ENCODE data around the gene FOXD1. TPM values are rescaled to one million over a fixed set of nuclear protein-coding genes. Genes with fewer than 3 reads are reported as not detected.
"Not testable (repeated sequence)": the region's sequence is repeated elsewhere in the genome, so short reads cannot be mapped to it uniquely, and the experiment has no call there.

Gene FOXD1
- total RNA-seq, 3 donors from 2014 or later (not counting 1 experiment from before 2014, with no cell fraction given) = 0.31 to 0.63 (median 0.41) TPM

GRCh38 chr5:73460133-73460532 lies 11.6 kb upstream of the FOXD1 start:
- H3K27me3 ChIP-seq (ENCODE audit: control insufficient read depth, insufficient read depth, low read length) = peaks cover 16% of the 10 kb centered on the region
- H3K27ac Mint-ChIP-seq = no peak overlapping the region
- no peaks in the 10 kb centered on the region for H3K9me3 ChIP-seq (ENCODE audit: control insufficient read depth, insufficient read depth, low read length)
- no peaks in the 10 kb centered on the region for H3K9me3 Mint-ChIP-seq
- H3K4me3 Mint-ChIP-seq = no peak overlapping the region
- DNase-seq = no peak
- ATAC-seq = no peak
- TF ChIP-seq, protein P1, sequence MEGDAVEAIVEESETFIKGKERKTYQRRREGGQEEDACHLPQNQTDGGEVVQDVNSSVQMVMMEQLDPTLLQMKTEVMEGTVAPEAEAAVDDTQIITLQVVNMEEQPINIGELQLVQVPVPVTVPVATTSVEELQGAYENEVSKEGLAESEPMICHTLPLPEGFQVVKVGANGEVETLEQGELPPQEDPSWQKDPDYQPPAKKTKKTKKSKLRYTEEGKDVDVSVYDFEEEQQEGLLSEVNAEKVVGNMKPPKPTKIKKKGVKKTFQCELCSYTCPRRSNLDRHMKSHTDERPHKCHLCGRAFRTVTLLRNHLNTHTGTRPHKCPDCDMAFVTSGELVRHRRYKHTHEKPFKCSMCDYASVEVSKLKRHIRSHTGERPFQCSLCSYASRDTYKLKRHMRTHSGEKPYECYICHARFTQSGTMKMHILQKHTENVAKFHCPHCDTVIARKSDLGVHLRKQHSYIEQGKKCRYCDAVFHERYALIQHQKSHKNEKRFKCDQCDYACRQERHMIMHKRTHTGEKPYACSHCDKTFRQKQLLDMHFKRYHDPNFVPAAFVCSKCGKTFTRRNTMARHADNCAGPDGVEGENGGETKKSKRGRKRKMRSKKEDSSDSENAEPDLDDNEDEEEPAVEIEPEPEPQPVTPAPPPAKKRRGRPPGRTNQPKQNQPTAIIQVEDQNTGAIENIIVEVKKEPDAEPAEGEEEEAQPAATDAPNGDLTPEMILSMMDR (IDR thresholded peaks at IDR 0.05) = no peak
- H3K4me3 ChIP-seq (ENCODE audit: low read length) = no peak overlapping the region
- no peaks in the 10 kb centered on the region for H3K4me1 ChIP-seq (ENCODE audit: control insufficient read depth, insufficient read depth, low read length)
- no peaks in the 10 kb centered on the region for H3K36me3 Mint-ChIP-seq
- H3K4me1 Mint-ChIP-seq = no peaks in the 10 kb centered on the region
- H3K36me3 ChIP-seq (ENCODE audit: control insufficient read depth, insufficient read depth, low read length) = no peaks in the 10 kb centered on the region
- no peak overlapping the region for H3K27ac ChIP-seq (ENCODE audit: low read length)
- 58% methylated on average over 1 of the region's 1 CpG for WGBS (ENCODE audit: insufficient coverage)
- intact Hi-C loops (cut with micrococcal nuclease) = no loop called here
- H3K27me3 Mint-ChIP-seq (ENCODE audit: low read depth in 2 of 2) = peaks cover 42 to 68% of the 10 kb centered on the region in 2 donors

- TF ChIP-seq, protein P1 (IDR thresholded peaks at IDR 0.05) = no peak
- ATAC-seq (no peak), DNase-seq (no peak)
- no peaks in the 10 kb centered on the region for H3K36me3 Mint-ChIP-seq
- H3K9me3 Mint-ChIP-seq = no peaks in the 10 kb centered on the region
- no peak overlapping the region for H3K4me3 Mint-ChIP-seq
- intact Hi-C loops (cut with micrococcal nuclease) = loop anchor here (10.0 kb wide), 1 partner anchor 385 kb away; no protein-coding TSS in a partner anchor
- Histone ChIP-seq H3K9me3 (ENCODE audit: control insufficient read depth, insufficient read depth, low read length) (no peaks in the 10 kb centered on the region), H3K27me3 (ENCODE audit: control insufficient read depth, insufficient read depth, low read length) (peaks cover 23% of the 10 kb centered on the region), H3K27ac (ENCODE audit: low read length) (no peak overlapping the region), H3K4me3 (ENCODE audit: low read length) (no peak overlapping the region), H3K4me1 (ENCODE audit: control insufficient read depth, insufficient read depth, low read length) (no peaks in the 10 kb centered on the region), H3K36me3 (ENCODE audit: control insufficient read depth, insufficient read depth, low read length) (no peaks in the 10 kb centered on the region)
- no peaks in the 10 kb centered on the region for H3K4me1 Mint-ChIP-seq
- WGBS (ENCODE audit: insufficient coverage) = no CpG with 5 or more reads among the region's 1 CpG
- peaks cover 43 to 70% of the 10 kb centered on the region in 2 donors for H3K27me3 Mint-ChIP-seq (ENCODE audit: low read depth in 2 of 2)
- no peak overlapping the region for H3K27ac Mint-ChIP-seq
Observed at GRCh38 chr5:73459366-73459765, 10.8 kb upstream of the FOXD1 start.

- not testable (repeated sequence) for H3K36me3 ChIP-seq (ENCODE audit: control insufficient read depth, insufficient read depth, low read length); H3K9me3 ChIP-seq (ENCODE audit: control insufficient read depth, insufficient read depth, low read length); H3K27ac Mint-ChIP-seq; H3K27ac ChIP-seq (ENCODE audit: low read length); H3K36me3 Mint-ChIP-seq; H3K4me1 ChIP-seq (ENCODE audit: control insufficient read depth, insufficient read depth, low read length); H3K4me3 Mint-ChIP-seq; DNase-seq; H3K4me1 Mint-ChIP-seq; H3K4me3 ChIP-seq (ENCODE audit: low read length); ATAC-seq; H3K9me3 Mint-ChIP-seq
- H3K27me3 Mint-ChIP-seq (ENCODE audit: low read depth in 2 of 2) = peaks cover 54 to 83% of the 10 kb centered on the region in 2 donors
- intact Hi-C loops (cut with micrococcal nuclease) = loop anchor here (10.0 kb wide), 1 partner anchor 382 kb away; no protein-coding TSS in a partner anchor
- H3K27me3 ChIP-seq (ENCODE audit: control insufficient read depth, insufficient read depth, low read length) = peaks cover 51% of the 10 kb centered on the region
- WGBS (ENCODE audit: insufficient coverage) = 75% methylated on average over 1 of the region's 1 CpG
Observed at GRCh38 chr5:73456462-73456861, 7.9 kb upstream of the FOXD1 start.

DNA sequence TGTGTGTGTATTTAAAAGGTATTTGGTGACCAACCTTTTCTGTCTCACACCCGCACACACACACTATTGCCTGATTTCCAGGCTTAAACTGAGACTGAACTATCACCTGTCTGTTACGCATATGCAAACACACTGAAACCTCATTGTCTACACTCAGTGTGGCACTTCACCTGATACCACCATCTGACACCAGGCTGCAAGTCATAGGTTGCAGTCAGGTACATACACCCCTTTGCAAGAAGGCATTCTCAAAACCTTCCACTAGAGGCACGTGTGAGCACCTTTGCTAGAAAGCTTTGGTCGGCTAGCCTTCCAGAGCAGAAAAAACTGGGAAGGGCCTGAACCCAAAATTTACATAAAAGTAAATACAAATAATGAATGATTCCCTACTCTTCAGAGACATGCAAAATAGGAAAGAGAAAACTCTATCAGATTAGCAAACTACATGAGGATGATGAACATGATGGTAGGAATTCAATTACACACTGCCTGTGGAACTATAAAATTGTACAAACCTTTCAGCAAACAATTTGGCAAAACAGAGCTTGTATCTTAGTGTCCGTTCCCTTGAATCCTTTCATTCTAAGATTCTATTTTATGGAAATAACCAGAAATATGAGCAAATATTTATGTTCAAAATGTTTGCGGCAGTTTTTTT lies 5.9 kb upstream of the FOXD1 start:
- TF ChIP-seq, protein P1 (IDR thresholded peaks at IDR 0.05) = peak; percentile 72
- ATAC-seq (peak; percentile 63 to 68 (median 65)), DNase-seq (peak in 1 of 2 donors; percentile 74)
- Histone ChIP-seq H3K9me3 (ENCODE audit: control insufficient read depth, insufficient read depth, low read length) (peaks cover 9% of the 10 kb centered on the region), H3K27me3 (ENCODE audit: control insufficient read depth, insufficient read depth, low read length) (peaks cover 70% of the 10 kb centered on the region), H3K27ac (ENCODE audit: low read length) (no peak overlapping the region), H3K4me1 (ENCODE audit: control insufficient read depth, insufficient read depth, low read length) (peaks cover 11% of the 10 kb centered on the region), H3K36me3 (ENCODE audit: control insufficient read depth, insufficient read depth, low read length) (no peaks in the 10 kb centered on the region), H3K4me3 (ENCODE audit: low read length) (no peak overlapping the region)
- intact Hi-C loops (cut with micrococcal nuclease) = loop anchor here (10.0 kb wide), 1 partner anchor 380 kb away; no protein-coding TSS in a partner anchor
- Mint-ChIP-seq H3K27ac (no peak overlapping the region), H3K27me3 (ENCODE audit: low read depth in 2 of 2) (peaks cover 53 to 76% of the 10 kb centered on the region in 2 donors), H3K4me3 (no peak overlapping the region), H3K9me3 (no peaks in the 10 kb centered on the region), H3K36me3 (peaks cover 8% of the 10 kb centered on the region), H3K4me1 (peaks cover 6 to 7% of the 10 kb centered on the region in 2 donors)
- WGBS (ENCODE audit: insufficient coverage) = 23% methylated on average over 4 of the region's 6 CpGs

Measured in natural killer cell (primary cell).